Prostate gland (tissue), 2 donors: ENCODE data around the gene HOXB6.

Experiments used
- POLR2A ChIP-seq: fragments of 450-650 bp; IDR thresholded peaks from one replicate; pipeline ENCODE4 v1.6.1; 2016; ENCODE audit warnings: antibody characterized with exemption, mild to moderate bottlenecking
- TF ChIP-seq, protein P1 (sequence below), 4 experiments: fragments of 200-600 bp in 2 of 4; fragments of 450-650 bp in 2 of 4; sonication (generic) in 2 of 4; IDR thresholded peaks; 1 replicate in 3 of 4; 2 replicates in 1 of 4; pipeline ENCODE4 v1.5.1; 2016 to 2019; ENCODE audit warnings: antibody characterized with exemption in 4 of 4, mild to moderate bottlenecking in 2 of 4, moderate library complexity in 2 of 4

DNA sequence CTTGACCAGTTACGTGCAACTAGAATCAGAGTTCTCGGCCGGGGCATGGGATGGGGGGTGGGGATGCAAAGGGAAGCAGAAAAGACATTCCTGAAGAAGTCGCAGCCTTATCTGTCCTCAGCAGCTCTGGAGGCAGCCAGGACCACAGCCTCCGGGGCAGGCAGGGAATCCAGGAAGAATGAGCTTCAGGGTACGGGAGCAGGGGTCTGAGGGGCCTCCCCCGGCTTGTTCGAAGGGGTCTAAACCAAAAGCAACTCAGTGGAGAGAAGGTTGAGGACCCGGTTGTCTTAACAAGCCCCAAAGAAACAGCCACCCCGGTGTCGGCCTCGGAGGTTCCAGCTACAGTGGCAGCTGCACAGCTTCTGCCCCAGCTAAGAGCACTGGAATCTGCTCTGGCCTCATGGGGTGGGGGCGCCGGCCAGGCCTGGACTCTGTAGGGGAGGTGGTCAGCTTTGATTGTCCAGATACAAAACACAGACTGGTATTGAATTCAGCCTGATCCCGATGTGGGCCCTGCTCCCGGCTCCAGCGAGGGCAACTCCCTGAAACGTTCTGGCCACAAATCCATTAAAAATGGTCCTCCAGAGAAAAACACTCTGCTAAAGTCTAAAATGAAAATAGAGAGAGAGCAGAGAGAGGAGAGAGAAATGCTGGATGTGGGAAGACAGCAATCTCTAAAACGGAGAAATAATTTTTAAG, 34.3 kb downstream of the HOXB6 start:
- TF ChIP-seq, protein P1, sequence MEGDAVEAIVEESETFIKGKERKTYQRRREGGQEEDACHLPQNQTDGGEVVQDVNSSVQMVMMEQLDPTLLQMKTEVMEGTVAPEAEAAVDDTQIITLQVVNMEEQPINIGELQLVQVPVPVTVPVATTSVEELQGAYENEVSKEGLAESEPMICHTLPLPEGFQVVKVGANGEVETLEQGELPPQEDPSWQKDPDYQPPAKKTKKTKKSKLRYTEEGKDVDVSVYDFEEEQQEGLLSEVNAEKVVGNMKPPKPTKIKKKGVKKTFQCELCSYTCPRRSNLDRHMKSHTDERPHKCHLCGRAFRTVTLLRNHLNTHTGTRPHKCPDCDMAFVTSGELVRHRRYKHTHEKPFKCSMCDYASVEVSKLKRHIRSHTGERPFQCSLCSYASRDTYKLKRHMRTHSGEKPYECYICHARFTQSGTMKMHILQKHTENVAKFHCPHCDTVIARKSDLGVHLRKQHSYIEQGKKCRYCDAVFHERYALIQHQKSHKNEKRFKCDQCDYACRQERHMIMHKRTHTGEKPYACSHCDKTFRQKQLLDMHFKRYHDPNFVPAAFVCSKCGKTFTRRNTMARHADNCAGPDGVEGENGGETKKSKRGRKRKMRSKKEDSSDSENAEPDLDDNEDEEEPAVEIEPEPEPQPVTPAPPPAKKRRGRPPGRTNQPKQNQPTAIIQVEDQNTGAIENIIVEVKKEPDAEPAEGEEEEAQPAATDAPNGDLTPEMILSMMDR (IDR thresholded peaks at IDR 0.05) = no peak
- TF ChIP-seq POLR2A = no peak
